Mesendoderm (in vitro differentiated cells): ENCODE measurements around the gene IGF2BP3.
A peak's percentile ranks its signal among the peaks of the same experiment; 100 is the strongest.
"Not testable (repeated sequence)": the region's sequence is repeated elsewhere in the genome, so short reads cannot be mapped to it uniquely, and the experiment has no call there.

Source experiments
- DNase-seq: peaks from one replicate; pipeline ENCODE4 v3.0.0; 2013
- H2AK5ac ChIP-seq: 2 replicates; pipeline ENCODE4 v1.6.1; 2013; ENCODE audit warnings: low read length, inconsistent platforms
- H2BK120ac ChIP-seq: 2 replicates; pipeline ENCODE4 v1.6.1; 2013; ENCODE audit warnings: low read depth, mild to moderate bottlenecking, low read length, moderate library complexity, mixed read lengths
- H2BK15ac ChIP-seq: replicated peaks from 2 replicates; pipeline ENCODE4 v1.6.1; 2013; ENCODE audit warnings: low read depth, mild to moderate bottlenecking, moderate library complexity
- H2BK5ac ChIP-seq: 2 replicates; pipeline ENCODE4 v1.6.1; 2013; ENCODE audit warnings: low read length, inconsistent platforms
- H3K18ac ChIP-seq: 2 replicates; pipeline ENCODE4 v1.6.1; 2013; ENCODE audit warnings: mild to moderate bottlenecking, low read length, mixed read lengths
- H3K23ac ChIP-seq: one replicate; pipeline ENCODE4 v1.6.1; 2013; ENCODE audit warnings: low read length
- H3K27ac ChIP-seq: 2 replicates; pipeline ENCODE4 v1.5.1; 2013; ENCODE audit warnings: low read depth, mild to moderate bottlenecking, inconsistent platforms, low read length, moderate library complexity
- H3K27me3 ChIP-seq: 2 replicates; pipeline ENCODE4 v1.6.1; 2013; ENCODE audit warnings: low read length, control low read depth, mild to moderate bottlenecking, inconsistent platforms; ENCODE audit not compliant: insufficient read depth, poor library complexity
- H3K36me3 ChIP-seq: 2 replicates; pipeline ENCODE4 v1.6.1; 2013; ENCODE audit warnings: low read length, inconsistent platforms; ENCODE audit not compliant: control insufficient read depth, insufficient read depth
- H3K4ac ChIP-seq: one replicate; pipeline ENCODE4 v1.6.1; 2013; ENCODE audit warnings: low read depth, mild to moderate bottlenecking, low read length, moderate library complexity
- H3K4me1 ChIP-seq: 2 replicates; pipeline ENCODE4 v1.6.1; 2013; ENCODE audit warnings: low read depth, low read length, inconsistent platforms; ENCODE audit not compliant: control insufficient read depth
- H3K4me2 ChIP-seq: 2 replicates; pipeline ENCODE4 v1.6.1; 2013; ENCODE audit warnings: low read length
- H3K4me3 ChIP-seq: 2 replicates; pipeline ENCODE4 v1.5.1; 2013; ENCODE audit warnings: mild to moderate bottlenecking, low read length
- H3K56ac ChIP-seq: one replicate; pipeline ENCODE4 v1.6.1; 2013; ENCODE audit warnings: low read length
- H3K79me1 ChIP-seq: 2 replicates; pipeline ENCODE4 v1.6.1; 2013; ENCODE audit warnings: low read length, inconsistent platforms
- H3K79me2 ChIP-seq: 2 replicates; pipeline ENCODE4 v1.6.1; 2013; ENCODE audit warnings: mild to moderate bottlenecking, low read length; ENCODE audit not compliant: control insufficient read depth, insufficient read depth
- H3K9ac ChIP-seq: 2 replicates; pipeline ENCODE4 v1.6.1; 2013; ENCODE audit warnings: low read length, inconsistent platforms
- H4K5ac ChIP-seq: one replicate; pipeline ENCODE4 v1.6.1; 2013; ENCODE audit warnings: low read length
- H4K8ac ChIP-seq: one replicate; pipeline ENCODE4 v1.6.1; 2013; ENCODE audit warnings: low read depth, mild to moderate bottlenecking, control low read depth, low read length, moderate library complexity
- WGBS: extraction: QIAGEN DNeasy Blood & Tissue Kit; methylation state at CpG from one replicate; pipeline ENCODE4 v1.1.7; 2013; ENCODE audit warnings: low lambda C conversion rate, missing lambda C conversion rate; ENCODE audit not compliant: insufficient coverage; ENCODE audit errors: extremely low coverage; 5-methylcytosine and 5-hydroxymethylcytosine counted together

IGF2BP3 gene

GRCh38 chr7:23332193-23332592, 138.1 kb downstream of the IGF2BP3 start:
- Histone ChIP-seq H3K4me1 (no peaks in the 10 kb centered on the region), H3K27me3 (no peaks in the 10 kb centered on the region), H3K79me2 (no peaks in the 10 kb centered on the region), H3K79me1 (no peaks in the 10 kb centered on the region), H3K27ac (no peak overlapping the region), H3K56ac (no peak overlapping the region), H2BK15ac (no peak overlapping the region), H4K8ac (no peak overlapping the region), H3K36me3 (no peaks in the 10 kb centered on the region), H4K5ac (no peak overlapping the region), H3K23ac (no peak overlapping the region), H3K18ac (no peak overlapping the region), H3K4ac (no peak overlapping the region), H3K4me2 (no peak overlapping the region), H2AK5ac (no peak overlapping the region), H3K4me3 (no peak overlapping the region), H2BK5ac (no peak overlapping the region), H2BK120ac (no peak overlapping the region), H3K9ac (no peak overlapping the region)
- DNase-seq, result no peak

DNA sequence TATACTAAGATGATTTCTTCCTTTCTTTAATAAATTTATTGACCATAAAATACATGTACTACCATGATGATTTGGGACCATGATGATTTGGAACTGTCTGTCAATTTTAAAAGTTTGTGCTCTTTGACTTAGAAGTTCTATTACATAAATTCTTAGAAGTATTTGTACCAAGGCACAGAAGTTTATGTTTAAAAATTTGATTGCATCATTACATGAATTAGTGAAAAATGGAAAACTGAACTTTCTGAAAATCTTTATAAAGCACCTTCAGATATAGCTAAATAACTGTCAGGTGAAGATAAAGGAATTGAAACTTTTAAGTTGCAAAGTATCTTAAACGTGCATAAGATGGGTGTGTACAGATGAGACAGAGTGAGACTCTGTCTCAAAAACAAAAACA, 139.2 kb downstream of the IGF2BP3 start:
- Histone ChIP-seq H3K4ac (no peak overlapping the region), H3K4me2 (no peak overlapping the region), H3K23ac (no peak overlapping the region), H3K79me2 (no peaks in the 10 kb centered on the region), H3K18ac (no peak overlapping the region), H3K27ac (no peak overlapping the region), H2AK5ac (no peak overlapping the region), H2BK120ac (no peak overlapping the region), H4K5ac (no peak overlapping the region), H2BK5ac (no peak overlapping the region), H3K4me3 (no peak overlapping the region), H3K56ac (no peak overlapping the region), H3K79me1 (no peaks in the 10 kb centered on the region), H3K36me3 (no peaks in the 10 kb centered on the region), H4K8ac (no peak overlapping the region), H3K9ac (no peak overlapping the region), H3K4me1 (no peaks in the 10 kb centered on the region), H3K27me3 (no peaks in the 10 kb centered on the region), H2BK15ac (no peak overlapping the region)
- no CpG with 5 or more reads among the region's 1 CpG for WGBS
- DNase-seq, result no peak

DNA sequence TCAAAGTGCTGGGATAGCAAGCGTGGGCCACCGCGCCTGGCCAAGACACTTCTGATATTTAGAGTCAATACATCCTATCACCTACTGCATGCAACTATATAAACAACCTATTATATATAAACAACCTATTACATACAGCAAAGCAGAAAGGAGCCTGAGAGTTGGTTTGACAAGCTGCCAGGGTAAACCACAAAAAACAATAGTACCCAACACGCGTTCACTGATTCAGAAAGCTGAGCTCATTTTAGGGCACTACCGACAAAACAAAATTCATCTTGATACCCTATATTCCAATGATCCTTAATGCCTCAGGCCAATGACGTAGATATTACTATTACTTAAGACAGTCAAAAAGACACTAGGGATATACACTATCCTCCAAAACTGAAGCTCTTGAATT, 154.9 kb downstream of the IGF2BP3 start:
- Histone ChIP-seq H4K8ac (no peak overlapping the region), H4K5ac (no peak overlapping the region), H2BK5ac (no peak overlapping the region), H2AK5ac (no peak overlapping the region), H3K79me2 (no peaks in the 10 kb centered on the region), H3K9ac (no peak overlapping the region), H3K4ac (no peak overlapping the region), H3K79me1 (no peaks in the 10 kb centered on the region), H3K18ac (no peak overlapping the region), H3K56ac (no peak overlapping the region), H3K4me2 (no peak overlapping the region), H3K4me3 (no peak overlapping the region), H3K27me3 (no peaks in the 10 kb centered on the region), H3K36me3 (peaks cover 17% of the 10 kb centered on the region), H3K4me1 (no peaks in the 10 kb centered on the region), H3K23ac (no peak overlapping the region), H2BK15ac (no peak overlapping the region), H3K27ac (no peak overlapping the region), H2BK120ac (no peak overlapping the region)
- DNase-seq, result no peak
- whole genome bisulfite sequencing, result no CpG with 5 or more reads among the region's 7 CpGs

GRCh38 chr7:23312141-23312540, 158.2 kb downstream of the IGF2BP3 start:
- H3K27ac ChIP-seq, DNase-seq, H3K56ac ChIP-seq, H3K4me3 ChIP-seq, H4K5ac ChIP-seq, H2BK5ac ChIP-seq, H2AK5ac ChIP-seq, H3K23ac ChIP-seq, H3K9ac ChIP-seq, H3K79me1 ChIP-seq, H3K18ac ChIP-seq, H2BK15ac ChIP-seq, H3K79me2 ChIP-seq, H3K27me3 ChIP-seq, H3K4ac ChIP-seq, H3K4me1 ChIP-seq, H3K4me2 ChIP-seq, H2BK120ac ChIP-seq, H3K36me3 ChIP-seq: not testable (repeated sequence)
- no CpG with 5 or more reads among the region's 2 CpGs for WGBS
- peak overlapping the region; percentile 56 for H4K8ac ChIP-seq

DNA sequence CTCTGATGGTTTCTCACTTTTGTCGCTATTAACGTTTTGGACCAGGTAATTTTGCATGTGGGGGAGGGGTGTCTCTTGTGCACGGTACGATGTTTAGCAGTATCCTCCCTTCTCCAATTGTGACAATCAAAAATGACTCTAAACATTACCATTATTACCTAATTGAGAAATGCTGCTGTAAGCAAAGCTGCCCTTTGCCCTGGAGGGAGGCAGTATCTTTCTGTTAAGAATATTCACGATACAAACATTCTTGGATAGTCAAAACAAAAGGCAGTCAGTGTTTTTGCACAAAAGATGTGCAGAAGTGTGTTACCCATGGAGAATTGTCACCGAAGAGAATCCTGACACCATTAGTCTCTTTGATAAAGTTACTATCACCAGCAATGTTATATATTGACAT, 161.5 kb downstream of the IGF2BP3 start:
- H3K36me3 ChIP-seq, result peaks cover 5% of the 10 kb centered on the region
- no CpG with 5 or more reads among the region's 6 CpGs for WGBS

GRCh38 chr7:23306936-23307521, 163.3 kb downstream of the IGF2BP3 start:
- no peak overlapping the region for H4K5ac ChIP-seq
- H3K79me1 ChIP-seq, result peaks cover 7% of the 10 kb centered on the region
- no peak overlapping the region for H2BK5ac ChIP-seq
- peaks cover 4% of the 10 kb centered on the region for H3K36me3 ChIP-seq
- no peak overlapping the region for H4K8ac ChIP-seq
- no peak for DNase-seq
- H3K4ac ChIP-seq, result no peak overlapping the region
- H3K4me3 ChIP-seq, result no peak overlapping the region
- H3K79me2 ChIP-seq, result peaks cover 10% of the 10 kb centered on the region
- no peak overlapping the region for H3K18ac ChIP-seq
- H3K27ac ChIP-seq, result no peak overlapping the region
- H3K4me2 ChIP-seq, result no peak overlapping the region
- no peak overlapping the region for H3K9ac ChIP-seq
- no peak overlapping the region for H2BK120ac ChIP-seq
- H3K4me1 ChIP-seq, result no peaks in the 10 kb centered on the region
- no peak overlapping the region for H2BK15ac ChIP-seq
- no peak overlapping the region for H3K56ac ChIP-seq
- no peaks in the 10 kb centered on the region for H3K27me3 ChIP-seq
- no peak overlapping the region for H3K23ac ChIP-seq
- no CpG with 5 or more reads among the region's 2 CpGs for WGBS
- no peak overlapping the region for H2AK5ac ChIP-seq

More for the DNA sequence above, 161.5 kb downstream of the IGF2BP3 start:
- H3K18ac ChIP-seq, result no peak overlapping the region
- no peak overlapping the region for H2AK5ac ChIP-seq
- no peak overlapping the region for H2BK5ac ChIP-seq
- H3K27me3 ChIP-seq, result no peaks in the 10 kb centered on the region
- no peak overlapping the region for H4K5ac ChIP-seq
- H3K79me1 ChIP-seq, result peaks cover 4% of the 10 kb centered on the region
- no peak overlapping the region for H4K8ac ChIP-seq
- H2BK120ac ChIP-seq, result no peak overlapping the region
- H3K56ac ChIP-seq, result no peak overlapping the region
- H3K4me2 ChIP-seq, result no peak overlapping the region
- no peak overlapping the region for H2BK15ac ChIP-seq
- H3K4ac ChIP-seq, result no peak overlapping the region
- no peak for DNase-seq
- H3K9ac ChIP-seq, result no peak overlapping the region
- H3K4me3 ChIP-seq, result no peak overlapping the region
- no peak overlapping the region for H3K23ac ChIP-seq
- H3K27ac ChIP-seq, result no peak overlapping the region
- peaks cover 8% of the 10 kb centered on the region for H3K79me2 ChIP-seq
- H3K4me1 ChIP-seq, result no peaks in the 10 kb centered on the region
